ENCODE data around the gene ATL3.
"Not testable (repeated sequence)": the region's sequence is repeated elsewhere in the genome, so short reads cannot be mapped to it uniquely, and the experiment has no call there.

Gene ATL3

DNA sequence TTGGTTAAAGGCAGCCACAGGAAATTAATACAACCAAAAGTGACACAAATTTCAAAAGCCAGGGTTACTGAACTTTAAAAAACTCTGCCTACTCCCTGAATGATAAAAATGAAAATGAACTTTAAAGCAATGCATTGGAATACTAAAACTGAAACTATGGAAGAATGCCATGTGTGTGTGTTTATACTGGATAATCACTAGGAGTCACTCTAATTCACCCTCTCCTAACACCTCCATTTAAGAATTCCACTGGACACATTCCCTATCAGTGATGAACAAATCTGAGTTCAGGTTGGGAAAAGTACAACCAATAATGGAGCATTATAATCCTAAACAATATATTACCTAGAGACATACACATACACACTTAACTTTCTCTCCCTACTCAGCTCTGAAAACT is 29.4 kb downstream of the ATL3 start:
- FAIRE-seq (no peak), DNase-seq (ENCODE audit: insufficient read length, low spot score) (no peak)
- TF ChIP-seq, protein P1, sequence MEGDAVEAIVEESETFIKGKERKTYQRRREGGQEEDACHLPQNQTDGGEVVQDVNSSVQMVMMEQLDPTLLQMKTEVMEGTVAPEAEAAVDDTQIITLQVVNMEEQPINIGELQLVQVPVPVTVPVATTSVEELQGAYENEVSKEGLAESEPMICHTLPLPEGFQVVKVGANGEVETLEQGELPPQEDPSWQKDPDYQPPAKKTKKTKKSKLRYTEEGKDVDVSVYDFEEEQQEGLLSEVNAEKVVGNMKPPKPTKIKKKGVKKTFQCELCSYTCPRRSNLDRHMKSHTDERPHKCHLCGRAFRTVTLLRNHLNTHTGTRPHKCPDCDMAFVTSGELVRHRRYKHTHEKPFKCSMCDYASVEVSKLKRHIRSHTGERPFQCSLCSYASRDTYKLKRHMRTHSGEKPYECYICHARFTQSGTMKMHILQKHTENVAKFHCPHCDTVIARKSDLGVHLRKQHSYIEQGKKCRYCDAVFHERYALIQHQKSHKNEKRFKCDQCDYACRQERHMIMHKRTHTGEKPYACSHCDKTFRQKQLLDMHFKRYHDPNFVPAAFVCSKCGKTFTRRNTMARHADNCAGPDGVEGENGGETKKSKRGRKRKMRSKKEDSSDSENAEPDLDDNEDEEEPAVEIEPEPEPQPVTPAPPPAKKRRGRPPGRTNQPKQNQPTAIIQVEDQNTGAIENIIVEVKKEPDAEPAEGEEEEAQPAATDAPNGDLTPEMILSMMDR (IDR thresholded peaks at IDR 0.05; ENCODE audit: insufficient read depth, missing control alignments), result no peak

DNA sequence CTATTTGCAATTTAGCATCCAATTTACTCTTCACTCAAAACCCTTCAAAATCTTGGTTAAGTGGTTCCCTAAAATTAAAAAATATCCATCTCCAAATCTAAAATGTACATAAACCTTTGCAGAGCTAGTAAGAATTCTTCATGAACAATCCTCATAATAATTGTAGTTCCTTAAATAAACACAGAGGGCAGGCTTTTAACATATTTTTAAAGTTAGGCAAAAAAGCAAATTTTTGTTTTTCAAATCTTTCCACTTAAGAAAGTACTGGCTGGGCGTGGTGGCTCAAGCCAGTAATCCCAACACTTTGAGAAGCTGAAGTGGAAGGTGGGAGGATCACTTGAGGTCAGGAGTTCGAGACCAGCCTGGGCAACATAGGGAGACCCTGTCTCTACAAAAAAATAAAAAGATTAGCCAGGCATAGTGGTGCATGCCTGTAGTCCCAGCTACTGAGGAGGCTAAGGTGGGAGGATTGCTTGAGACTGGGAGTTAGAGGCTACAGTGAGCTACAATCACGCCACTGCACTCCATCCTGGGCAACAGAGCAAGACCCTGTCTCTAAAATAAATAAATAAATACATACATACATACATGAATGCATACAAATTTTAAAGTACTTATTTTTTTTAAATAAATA is 31.9 kb downstream of the ATL3 start:
- no peak for DNase-seq (ENCODE audit: insufficient read length, low spot score)
- TF ChIP-seq, protein P1 (IDR thresholded peaks at IDR 0.05; ENCODE audit: insufficient read depth, missing control alignments), result peak; percentile 35
- no peak for FAIRE-seq

DNA sequence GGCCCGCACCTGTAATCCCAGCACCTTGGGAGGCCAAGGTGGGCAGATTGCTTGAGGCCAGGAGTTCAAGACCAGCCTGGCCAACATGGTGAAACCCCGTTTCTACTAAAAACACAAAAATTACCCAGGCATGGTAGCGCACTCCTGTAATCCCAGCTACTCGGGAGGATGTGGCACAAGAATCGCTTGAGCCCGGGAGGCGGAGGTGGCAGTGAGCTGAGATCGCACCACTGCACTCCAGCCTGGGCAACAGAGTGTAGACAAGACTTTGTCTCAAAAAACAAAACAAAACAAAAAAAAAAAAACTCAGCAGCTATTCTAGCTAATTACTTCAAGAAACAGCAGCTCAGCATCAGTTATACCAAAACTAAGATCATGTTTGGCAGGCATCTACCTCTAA is 32.7 kb downstream of the ATL3 start:
- FAIRE-seq, result not testable (repeated sequence)

DNA sequence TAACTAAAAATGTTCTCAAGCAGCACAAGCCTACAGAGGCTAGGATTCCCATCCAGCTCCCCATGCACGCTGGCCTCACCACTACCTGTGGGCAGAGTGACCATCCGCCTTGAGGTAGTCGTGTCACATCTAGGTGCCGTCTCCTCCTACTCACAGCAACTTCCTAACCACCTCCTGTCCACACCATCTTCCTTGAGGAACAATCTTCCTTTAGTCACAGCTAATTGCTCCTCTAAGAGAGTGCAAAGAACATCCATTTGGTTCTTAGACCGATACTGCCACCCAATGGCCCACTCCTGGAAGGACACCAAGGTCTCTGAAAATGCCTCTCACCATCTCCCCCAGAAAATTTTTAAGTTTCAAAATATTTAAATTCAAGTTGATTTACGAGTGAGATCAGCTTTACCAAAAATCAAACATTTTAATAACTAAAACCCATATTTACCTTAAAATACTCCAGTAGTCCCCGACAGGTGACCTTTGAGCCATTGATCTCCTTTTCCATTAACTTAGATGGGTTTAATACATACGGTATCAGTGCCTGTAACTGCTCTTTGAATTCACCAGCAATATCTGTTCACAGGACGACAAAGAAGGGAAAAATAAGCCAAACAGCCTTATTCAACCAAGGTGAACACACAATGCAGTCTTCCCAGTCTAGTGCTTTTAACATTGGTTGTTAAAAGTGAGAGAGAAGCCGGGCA is 35.3 kb downstream of the ATL3 start:
- DNase-seq (ENCODE audit: insufficient read length, low spot score) (peak; percentile 70), FAIRE-seq (no peak)

More for the DNA sequence above, 32.7 kb downstream of the ATL3 start:
- not testable (repeated sequence) for DNase-seq (ENCODE audit: insufficient read length, low spot score)

DNA sequence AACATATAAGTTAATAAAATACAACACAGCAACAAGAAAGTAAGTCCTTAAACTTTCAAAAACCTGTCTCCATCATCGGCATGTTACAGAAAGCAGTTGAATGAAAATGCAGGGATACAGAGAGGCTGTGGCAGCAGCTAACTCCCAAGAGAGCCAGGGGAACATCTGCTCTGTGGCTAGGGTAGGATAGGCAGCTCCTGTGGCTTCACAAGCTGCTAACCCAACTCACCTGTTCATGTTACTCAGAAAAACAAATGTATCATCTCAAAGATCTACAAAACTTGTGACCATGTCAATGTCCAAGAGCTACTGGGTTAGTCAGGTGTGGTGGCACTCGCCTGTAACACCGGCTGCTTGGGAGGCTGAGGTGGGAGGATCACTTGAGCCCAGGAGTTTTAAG is 41.8 kb downstream of the ATL3 start:
- FAIRE-seq, result no peak
- DNase-seq (ENCODE audit: insufficient read length, low spot score), result no peak
- TF ChIP-seq, protein P1 (IDR thresholded peaks at IDR 0.05; ENCODE audit: insufficient read depth, missing control alignments), result no peak

More for the DNA sequence above, 35.3 kb downstream of the ATL3 start:
- TF ChIP-seq, protein P1 (IDR thresholded peaks at IDR 0.05; ENCODE audit: insufficient read depth, missing control alignments), result peak; percentile 75

DNA sequence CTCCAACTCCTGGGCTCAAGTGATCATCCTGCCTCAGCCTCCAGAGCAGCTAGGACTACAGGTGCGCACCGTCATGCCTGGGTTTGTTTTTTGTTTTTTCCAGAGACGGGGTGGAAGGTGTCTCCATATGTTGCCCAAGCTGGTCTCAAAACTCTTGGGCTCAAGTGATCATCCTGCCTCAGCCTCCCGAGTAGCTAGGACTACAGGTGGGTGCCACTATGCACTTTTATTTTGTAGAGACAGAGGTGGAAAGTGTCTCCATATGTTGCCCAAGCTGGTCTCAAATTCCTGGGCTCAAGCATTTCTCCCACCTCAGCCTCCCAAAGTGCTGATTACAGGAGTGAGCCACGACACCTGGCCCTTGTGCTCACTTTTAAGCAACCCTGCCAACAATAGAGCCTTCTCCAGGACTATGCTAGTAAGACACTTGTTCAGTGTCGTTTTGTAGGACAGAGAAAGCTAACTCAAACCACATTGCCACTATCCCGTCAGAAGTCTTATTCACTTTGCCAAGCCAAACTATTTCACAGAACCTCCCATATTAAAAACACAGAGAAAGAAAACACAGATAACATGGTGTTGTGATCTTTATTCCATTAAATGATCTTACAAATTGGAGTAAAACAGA is 47.5 kb downstream of the ATL3 start:
- DNase-seq (ENCODE audit: insufficient read length, low spot score), result no peak
- TF ChIP-seq, protein P1 (IDR thresholded peaks at IDR 0.05; ENCODE audit: insufficient read depth, missing control alignments), result no peak
- no peak for FAIRE-seq

DNA sequence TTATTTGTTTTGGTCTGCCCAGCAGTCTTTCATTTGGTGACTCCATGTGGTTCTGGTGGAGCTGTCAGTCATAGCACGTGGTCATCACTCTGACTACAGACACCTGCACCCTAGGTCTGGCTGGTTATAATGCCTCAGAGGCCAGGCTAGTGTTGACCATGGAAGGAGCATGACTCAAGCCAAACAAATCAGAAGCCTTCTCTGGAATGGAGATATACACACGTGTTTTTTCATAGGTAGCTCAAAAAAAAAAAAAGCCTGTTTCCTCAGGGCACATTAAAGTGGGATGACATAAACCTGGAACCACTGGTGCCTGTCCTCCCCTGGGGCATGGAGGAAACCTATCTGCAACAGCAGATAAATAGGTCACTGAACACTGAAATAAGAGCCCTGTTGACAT is 48.9 kb downstream of the ATL3 start:
- DNase-seq (ENCODE audit: insufficient read length, low spot score), result no peak

More for the DNA sequence above, 48.9 kb downstream of the ATL3 start:
- no peak for FAIRE-seq
- TF ChIP-seq, protein P1 (IDR thresholded peaks at IDR 0.05; ENCODE audit: insufficient read depth, missing control alignments), result no peak
